A549 (cell line): Measurements from ENCODE around the gene MYO10. TPM values are rescaled to one million over a fixed set of nuclear protein-coding genes. Genes with fewer than 3 reads are reported as not detected.
A peak's percentile ranks its signal among the peaks of the same experiment; 100 is the strongest.

ENCODE experiments used
- ATAC-seq, 2 experiments: fragments of 200-7000 bp in 1 of 2; fragments of >200 bp in 1 of 2; cut with Nextera tagmentation in 1 of 2; cut with Tn5 transposase in 1 of 2; 3 replicates each; pipeline versions ENCODE4 v1.8.0 to v1.9.1; 2018 to 2020; ENCODE audit warnings: mild to moderate bottlenecking in 1 of 2, moderate library complexity in 1 of 2
- CTCF ChIA-PET: fragments of 300-600 bp; sonication (Branson Sonifier 250); formaldehyde crosslinking; extraction: SDS; loops from one replicate; lab custom pipeline; 2021; ENCODE audit warnings: antibody characterized with exemption, inconsistent platforms; lab: Yijun Ruan, JAX
- POLR2A ChIA-PET: fragments of 350-600 bp; formaldehyde crosslinking; extraction: SDS; loops from one replicate; lab custom pipeline; 2021; ENCODE audit warnings: antibody characterized with exemption, inconsistent platforms; lab: Yijun Ruan, JAX
- DNase-seq, 2 experiments: peaks; one replicate each; pipeline versions ENCODE4 v3.0.0 to v3.0.0-alpha.2; 2011 to 2016; ENCODE audit warnings: low read depth in 1 of 2, low spot score in 1 of 2
- FAIRE-seq: peaks from 2 replicates; lab custom pipeline; 2011; peaks lifted over from hg19 to GRCh38; lab: Jason Lieb, UNC
- H3K27ac ChIP-seq, 2 experiments: fragments of >200 bp; sonication (Bioruptor Twin); formaldehyde crosslinking; 3 replicates each; pipeline ENCODE4 v1.5.1; 2016 to 2017
- H3K4me1 ChIP-seq: fragments of >200 bp; sonication (Bioruptor Twin); formaldehyde crosslinking; 3 replicates; pipeline ENCODE4 v1.6.1; 2016
- H3K4me2 ChIP-seq: fragments of >200 bp; sonication (Bioruptor Twin); formaldehyde crosslinking; 3 replicates; pipeline ENCODE4 v1.6.1; 2016
- H3K4me3 ChIP-seq: fragments of >200 bp; sonication (Bioruptor Twin); formaldehyde crosslinking; 3 replicates; pipeline ENCODE4 v1.5.1; 2016
- H3K9me3 ChIP-seq: fragments of >200 bp; sonication (Bioruptor Twin); formaldehyde crosslinking; 3 replicates; pipeline ENCODE4 v1.6.1; 2016
- CBX8 ChIP-seq: fragments of 200-600 bp; sonication (generic); IDR thresholded peaks from 2 replicates; pipeline ENCODE4 v1.6.1; 2016
- EHMT2 ChIP-seq: fragments of 200-600 bp; sonication (generic); IDR thresholded peaks from 2 replicates; pipeline ENCODE4 v1.6.1; 2016; ENCODE audit warnings: antibody characterized with exemption, low read depth, mild to moderate bottlenecking, moderate library complexity
- EP300 ChIP-seq, 2 experiments: fragments of >200 bp; sonication (Bioruptor Twin); formaldehyde crosslinking; IDR thresholded peaks; 2 replicates in 1 of 2; 3 replicates in 1 of 2; pipeline ENCODE4 v1.6.1; 2016 to 2017
- FOSB ChIP-seq: fragments of 250-450 bp; sonication (Bioruptor Pico); IDR thresholded peaks from 2 replicates; pipeline ENCODE4 v1.5.0; 2020; ENCODE audit warnings: mild to moderate bottlenecking, moderate library complexity
- FOSL2 ChIP-seq, 2 experiments: fragments of 450-650 bp in 1 of 2; fragments of >200 bp in 1 of 2; sonication (Bioruptor Twin) in 1 of 2; formaldehyde crosslinking; IDR thresholded peaks; 2 replicates each; pipeline versions ENCODE4 v1.5.0 to v1.6.1; 2016 to 2020; ENCODE audit warnings: mild to moderate bottlenecking in 1 of 2, moderate library complexity in 1 of 2
- FOXS1 ChIP-seq: fragments of 250-450 bp; sonication (Bioruptor Pico); IDR thresholded peaks from 2 replicates; pipeline ENCODE4 v1.5.0; 2020; ENCODE audit warnings: mild to moderate bottlenecking, moderate library complexity
- HEYL ChIP-seq: fragments of 250-450 bp; sonication (Bioruptor Pico); IDR thresholded peaks from 2 replicates; pipeline ENCODE4 v1.8.0; 2021; ENCODE audit warnings: mild to moderate bottlenecking, moderate library complexity
- JUN ChIP-seq, 2 experiments: fragments of >200 bp; sonication (Bioruptor Twin); formaldehyde crosslinking; IDR thresholded peaks; 2 replicates in 1 of 2; 3 replicates in 1 of 2; pipeline ENCODE4 v1.6.1; 2016 to 2017
- PHF8 ChIP-seq: fragments of 200-600 bp; sonication (generic); IDR thresholded peaks from 2 replicates; pipeline ENCODE4 v1.6.1; 2016; ENCODE audit warnings: low read depth, mild to moderate bottlenecking, antibody characterized with exemption, moderate library complexity, borderline replicate concordance
- ZSCAN20 ChIP-seq: fragments of 250-450 bp; sonication (Bioruptor Pico); IDR thresholded peaks from 2 replicates; pipeline ENCODE4 v1.8.0; 2022; ENCODE audit warnings: mild to moderate bottlenecking, moderate library complexity
- WGBS: methylation state at CpG from one replicate; pipeline ENCODE4 v1.1.6; 2017; ENCODE audit errors: missing lambda C conversion rate; 5-methylcytosine and 5-hydroxymethylcytosine counted together
- polyA plus RNA-seq, 4 experiments: library from polyadenylated mRNA; depleted of rRNA in 3 of 4; stranded (reverse); fragments of >200 nt; fragmentation: RNase III in 1 of 4; extraction: RNeasy Plus Mini Kit Qiagen cat#74134 plus additional on column Dnase treatment in 1 of 4; gene quantifications; 2 replicates in 3 of 4; 3 replicates in 1 of 4; pipeline ENCODE4 v1.2.3, GENCODE V29; 2011 to 2017
- TF ChIP-seq, protein P1 (sequence below): fragments of >200 bp; sonication (Bioruptor Twin); formaldehyde crosslinking; IDR thresholded peaks from 3 replicates; pipeline ENCODE4 v1.5.1; 2016
- TF ChIP-seq, protein P2 (sequence below): IDR thresholded peaks from 2 replicates; pipeline ENCODE4 v1.6.1; 2012; ENCODE audit warnings: low read depth, borderline replicate concordance
- TF ChIP-seq, protein P3 (sequence below): fragments of 150-350 bp; IDR thresholded peaks from 2 replicates; pipeline ENCODE4 v1.6.1; 2014; ENCODE audit warnings: low read depth, mild to moderate bottlenecking, low read length
- TF ChIP-seq, protein P4 (sequence below): fragments of 250-450 bp; sonication (Bioruptor Pico); IDR thresholded peaks from 2 replicates; pipeline ENCODE4 v1.5.0; 2021; ENCODE audit warnings: mild to moderate bottlenecking, moderate library complexity, borderline replicate concordance

Gene MYO10
- polyA plus RNA-seq, 2 of the 4 experiments (the other 2 are of a cell fraction) = 68.0 to 68.5 TPM

DNA sequence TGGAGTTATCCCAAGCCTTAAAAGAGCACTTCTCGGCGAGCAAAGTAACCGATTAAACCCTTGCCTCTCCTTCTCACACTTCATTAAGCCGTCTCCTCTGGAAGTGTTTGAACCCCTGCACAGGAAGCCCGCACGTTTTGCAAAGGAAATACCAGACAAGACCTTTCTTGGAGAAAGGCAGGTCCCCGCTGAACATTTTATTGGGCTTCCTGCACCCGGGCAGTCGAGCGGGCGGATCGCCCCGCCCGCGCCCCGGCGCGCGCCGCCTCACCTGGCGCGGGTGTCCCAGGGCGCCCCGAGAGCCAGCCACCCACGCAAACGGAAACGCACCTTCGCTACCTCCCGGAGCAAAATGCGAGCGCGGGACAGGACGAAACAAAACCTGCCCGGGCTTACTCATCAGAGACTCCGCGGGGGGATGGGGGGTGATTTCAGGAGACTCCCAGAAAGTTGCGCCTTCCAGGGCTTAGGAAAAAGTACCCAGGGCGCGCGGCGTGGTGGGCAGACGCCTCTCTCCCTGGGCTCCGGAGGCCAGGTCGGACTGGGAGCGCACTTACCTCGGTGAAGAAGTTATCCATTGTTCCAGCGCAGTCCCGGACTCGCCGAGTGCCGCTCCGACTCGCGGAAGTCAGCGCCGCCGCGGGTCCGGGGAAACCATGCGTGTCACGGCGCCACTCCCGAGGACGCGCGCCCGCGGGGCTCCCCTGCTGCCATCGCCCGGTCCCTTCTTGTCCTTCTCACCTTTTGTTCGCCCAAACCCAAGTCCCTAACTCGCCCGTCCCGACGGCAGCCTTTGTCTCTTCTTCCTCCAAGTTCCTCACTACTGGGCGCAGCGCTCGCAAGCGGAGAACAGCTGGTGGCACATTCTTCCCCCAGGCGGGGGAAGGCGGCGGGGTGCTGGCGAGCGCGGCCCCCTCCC lies 598 bp downstream of the MYO10 start:
- 1% methylated on average over 67 of the region's 85 CpGs for WGBS
- Histone ChIP-seq H3K27ac (peak overlapping the region; percentile 89 to 95), H3K4me2 (peak overlapping the region; percentile 67), H3K9me3 (no peaks in the 10 kb centered on the region), H3K4me3 (peak overlapping the region; percentile 89), H3K4me1 (peaks cover 32% of the 10 kb centered on the region)
- ChIA-PET CTCF (interaction anchor here (0.7 to 5.6 kb wide), 9 partner anchors 11 to 268 kb away, joined by 3 to 41 read pairs (median 7); no protein-coding TSS in a partner anchor), POLR2A (interaction anchor here (0.5 to 1.5 kb wide), 24 partner anchors 26 to 255 kb away, joined by 3 to 15 read pairs (median 4); no protein-coding TSS in a partner anchor)
- FAIRE-seq (no peak), ATAC-seq (peak; percentile 37 to 58), DNase-seq (peak; percentile 39 to 41)
- TF ChIP-seq FOXS1 (CRISPR knock-in tag) (0 out of 2 replicates have a peak, but pooled peaks have one; percentile 29), FOSL2 (IDR thresholded peaks at IDR 0.05) (no peak), FOSL2 (CRISPR knock-in tag; IDR thresholded peaks at IDR 0.05) (no peak), JUN (IDR thresholded peaks at IDR 0.05) (0 out of 5 replicates have a peak, but pooled peaks of 1 of the 2 experiments have one; percentile 0), HEYL (no peak)
- TF ChIP-seq, protein P1, sequence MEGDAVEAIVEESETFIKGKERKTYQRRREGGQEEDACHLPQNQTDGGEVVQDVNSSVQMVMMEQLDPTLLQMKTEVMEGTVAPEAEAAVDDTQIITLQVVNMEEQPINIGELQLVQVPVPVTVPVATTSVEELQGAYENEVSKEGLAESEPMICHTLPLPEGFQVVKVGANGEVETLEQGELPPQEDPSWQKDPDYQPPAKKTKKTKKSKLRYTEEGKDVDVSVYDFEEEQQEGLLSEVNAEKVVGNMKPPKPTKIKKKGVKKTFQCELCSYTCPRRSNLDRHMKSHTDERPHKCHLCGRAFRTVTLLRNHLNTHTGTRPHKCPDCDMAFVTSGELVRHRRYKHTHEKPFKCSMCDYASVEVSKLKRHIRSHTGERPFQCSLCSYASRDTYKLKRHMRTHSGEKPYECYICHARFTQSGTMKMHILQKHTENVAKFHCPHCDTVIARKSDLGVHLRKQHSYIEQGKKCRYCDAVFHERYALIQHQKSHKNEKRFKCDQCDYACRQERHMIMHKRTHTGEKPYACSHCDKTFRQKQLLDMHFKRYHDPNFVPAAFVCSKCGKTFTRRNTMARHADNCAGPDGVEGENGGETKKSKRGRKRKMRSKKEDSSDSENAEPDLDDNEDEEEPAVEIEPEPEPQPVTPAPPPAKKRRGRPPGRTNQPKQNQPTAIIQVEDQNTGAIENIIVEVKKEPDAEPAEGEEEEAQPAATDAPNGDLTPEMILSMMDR = no peak
- TF ChIP-seq, all 56 proteins: peak for 2

DNA sequence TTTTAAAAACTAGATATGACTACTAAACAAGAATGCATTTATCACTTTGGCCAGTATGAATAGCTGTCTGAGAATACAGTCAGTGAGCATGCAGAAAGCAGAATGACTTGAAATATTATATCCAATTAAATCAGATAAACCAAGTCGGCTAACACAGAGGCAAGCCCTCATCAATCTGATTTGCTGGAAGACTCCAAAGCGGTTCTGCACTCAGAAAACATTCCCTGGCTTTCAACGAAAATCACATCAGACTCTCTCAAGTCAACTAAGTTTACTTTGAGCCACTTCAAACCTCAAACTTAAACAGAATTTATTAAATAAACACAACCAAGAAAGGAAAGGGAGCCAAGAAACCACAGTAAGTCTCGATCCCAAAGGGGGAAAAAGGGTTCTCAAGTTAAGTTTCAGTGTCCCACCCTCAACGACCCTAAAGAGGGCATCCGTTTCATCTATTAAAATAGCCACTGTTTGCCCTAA lies 1.4 kb downstream of the MYO10 start:
- Histone ChIP-seq H3K4me1 (peaks cover 40% of the 10 kb centered on the region), H3K4me2 (peak overlapping the region; percentile 67), H3K27ac (peak overlapping the region; percentile 89 to 95), H3K9me3 (no peaks in the 10 kb centered on the region), H3K4me3 (peak overlapping the region; percentile 89)
- ChIA-PET POLR2A (no interaction called here), CTCF (interaction anchor here (0.7 to 5.6 kb wide), 6 partner anchors 16 to 255 kb away, joined by 3 to 41 read pairs (median 19); no protein-coding TSS in a partner anchor)
- DNase-seq (no peak), FAIRE-seq (no peak)
- TF ChIP-seq EHMT2 = no peak
- TF ChIP-seq PHF8 = no peak
- TF ChIP-seq ZSCAN20 = no peak
- TF ChIP-seq, protein P2, sequence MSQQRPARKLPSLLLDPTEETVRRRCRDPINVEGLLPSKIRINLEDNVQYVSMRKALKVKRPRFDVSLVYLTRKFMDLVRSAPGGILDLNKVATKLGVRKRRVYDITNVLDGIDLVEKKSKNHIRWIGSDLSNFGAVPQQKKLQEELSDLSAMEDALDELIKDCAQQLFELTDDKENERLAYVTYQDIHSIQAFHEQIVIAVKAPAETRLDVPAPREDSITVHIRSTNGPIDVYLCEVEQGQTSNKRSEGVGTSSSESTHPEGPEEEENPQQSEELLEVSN = no peak
- no peak for TF ChIP-seq HEYL
- TF ChIP-seq, protein P3, sequence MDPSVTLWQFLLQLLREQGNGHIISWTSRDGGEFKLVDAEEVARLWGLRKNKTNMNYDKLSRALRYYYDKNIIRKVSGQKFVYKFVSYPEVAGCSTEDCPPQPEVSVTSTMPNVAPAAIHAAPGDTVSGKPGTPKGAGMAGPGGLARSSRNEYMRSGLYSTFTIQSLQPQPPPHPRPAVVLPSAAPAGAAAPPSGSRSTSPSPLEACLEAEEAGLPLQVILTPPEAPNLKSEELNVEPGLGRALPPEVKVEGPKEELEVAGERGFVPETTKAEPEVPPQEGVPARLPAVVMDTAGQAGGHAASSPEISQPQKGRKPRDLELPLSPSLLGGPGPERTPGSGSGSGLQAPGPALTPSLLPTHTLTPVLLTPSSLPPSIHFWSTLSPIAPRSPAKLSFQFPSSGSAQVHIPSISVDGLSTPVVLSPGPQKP = no peak
- no peak for TF ChIP-seq EP300 (IDR thresholded peaks at IDR 0.05)
- TF ChIP-seq, protein P4, sequence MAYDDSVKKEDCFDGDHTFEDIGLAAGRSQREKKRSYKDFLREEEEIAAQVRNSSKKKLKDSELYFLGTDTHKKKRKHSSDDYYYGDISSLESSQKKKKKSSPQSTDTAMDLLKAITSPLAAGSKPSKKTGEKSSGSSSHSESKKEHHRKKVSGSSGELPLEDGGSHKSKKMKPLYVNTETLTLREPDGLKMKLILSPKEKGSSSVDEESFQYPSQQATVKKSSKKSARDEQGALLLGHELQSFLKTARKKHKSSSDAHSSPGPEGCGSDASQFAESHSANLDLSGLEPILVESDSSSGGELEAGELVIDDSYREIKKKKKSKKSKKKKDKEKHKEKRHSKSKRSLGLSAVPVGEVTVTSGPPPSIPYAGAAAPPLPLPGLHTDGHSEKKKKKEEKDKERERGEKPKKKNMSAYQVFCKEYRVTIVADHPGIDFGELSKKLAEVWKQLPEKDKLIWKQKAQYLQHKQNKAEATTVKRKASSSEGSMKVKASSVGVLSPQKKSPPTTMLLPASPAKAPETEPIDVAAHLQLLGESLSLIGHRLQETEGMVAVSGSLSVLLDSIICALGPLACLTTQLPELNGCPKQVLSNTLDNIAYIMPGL (CRISPR knock-in tag) = no peak
- TF ChIP-seq FOSB (CRISPR knock-in tag) = no peak
- TF ChIP-seq CBX8 = no peak
- TF ChIP-seq, all 56 proteins: peak for 0
- ATAC-seq = peak in 1 of 2 experiments; percentile 4; a peak in 3 of 6 replicates
- WGBS = 1% methylated on average over 6 of the region's 6 CpGs
